ENCODE data around the gene LHFPL6.

The LHFPL6 gene

GRCh38 chr13:39557285-39557955 lies 45.6 kb downstream of the LHFPL6 start:
- DNase-seq (ENCODE audit: extremely low spot score), result no peak
- ChIA-PET CTCF (no interaction called here), POLR2A (no interaction called here)
- no peak for TF ChIP-seq LEF1 (IDR thresholded peaks at IDR 0.05; ENCODE audit: borderline replicate concordance)
- TF ChIP-seq L3MBTL2 (conservative IDR thresholded peaks at IDR 0.05), result no peak

- POLR2A ChIA-PET, result no interaction called here
- TF ChIP-seq FOXK2 (IDR thresholded peaks at IDR 0.05) (no peak), TARDBP (IDR thresholded peaks at IDR 0.05) (no peak), ELF4 (IDR thresholded peaks at IDR 0.05) (no peak), LEF1 (IDR thresholded peaks at IDR 0.05; ENCODE audit: borderline replicate concordance) (no peak), BHLHE40 (IDR thresholded peaks at IDR 0.05; ENCODE audit: borderline replicate concordance) (no peak), FOXM1 (IDR thresholded peaks at IDR 0.05; ENCODE audit: borderline replicate concordance) (no peak), ZNF384 (IDR thresholded peaks at IDR 0.05) (no peak), ARNT (IDR thresholded peaks at IDR 0.05) (no peak), L3MBTL2 (conservative IDR thresholded peaks at IDR 0.05) (no peak), NFRKB (IDR thresholded peaks at IDR 0.05) (no peak), HDGF (IDR thresholded peaks at IDR 0.05; ENCODE audit: borderline replicate concordance) (no peak), CTBP1 (IDR thresholded peaks at IDR 0.05; ENCODE audit: borderline replicate concordance) (no peak), SUZ12 (IDR thresholded peaks at IDR 0.05) (no peak), SP1 (IDR thresholded peaks at IDR 0.05) (no peak), FOXA1 (IDR thresholded peaks at IDR 0.05) (no peak)
- TF ChIP-seq, protein P1, sequence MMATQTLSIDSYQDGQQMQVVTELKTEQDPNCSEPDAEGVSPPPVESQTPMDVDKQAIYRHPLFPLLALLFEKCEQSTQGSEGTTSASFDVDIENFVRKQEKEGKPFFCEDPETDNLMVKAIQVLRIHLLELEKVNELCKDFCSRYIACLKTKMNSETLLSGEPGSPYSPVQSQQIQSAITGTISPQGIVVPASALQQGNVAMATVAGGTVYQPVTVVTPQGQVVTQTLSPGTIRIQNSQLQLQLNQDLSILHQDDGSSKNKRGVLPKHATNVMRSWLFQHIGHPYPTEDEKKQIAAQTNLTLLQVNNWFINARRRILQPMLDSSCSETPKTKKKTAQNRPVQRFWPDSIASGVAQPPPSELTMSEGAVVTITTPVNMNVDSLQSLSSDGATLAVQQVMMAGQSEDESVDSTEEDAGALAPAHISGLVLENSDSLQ (IDR thresholded peaks at IDR 0.05), result no peak
- DNase-seq (ENCODE audit: extremely low spot score), result no peak
- CTCF ChIA-PET, result no interaction called here
Measured at GRCh38 chr13:39556866-39557265, 46.1 kb downstream of the LHFPL6 start.

GRCh38 chr13:39554371-39554770 lies 48.6 kb downstream of the LHFPL6 start:
- POLR2A ChIA-PET, result no interaction called here
- TF ChIP-seq NFRKB (IDR thresholded peaks at IDR 0.05) (no peak), ARNT (IDR thresholded peaks at IDR 0.05) (no peak), CTBP1 (IDR thresholded peaks at IDR 0.05; ENCODE audit: borderline replicate concordance) (no peak), SUZ12 (IDR thresholded peaks at IDR 0.05) (no peak), SP1 (IDR thresholded peaks at IDR 0.05) (no peak), LEF1 (IDR thresholded peaks at IDR 0.05; ENCODE audit: borderline replicate concordance) (no peak), TARDBP (IDR thresholded peaks at IDR 0.05) (no peak)
- TF ChIP-seq, protein P1 (IDR thresholded peaks at IDR 0.05), result no peak
- CTCF ChIA-PET, result interaction anchor here (1.2 kb wide), 1 partner anchor 13 kb away, joined by 3 read pairs; no protein-coding TSS in a partner anchor
- DNase-seq (ENCODE audit: extremely low spot score), result no peak

DNA sequence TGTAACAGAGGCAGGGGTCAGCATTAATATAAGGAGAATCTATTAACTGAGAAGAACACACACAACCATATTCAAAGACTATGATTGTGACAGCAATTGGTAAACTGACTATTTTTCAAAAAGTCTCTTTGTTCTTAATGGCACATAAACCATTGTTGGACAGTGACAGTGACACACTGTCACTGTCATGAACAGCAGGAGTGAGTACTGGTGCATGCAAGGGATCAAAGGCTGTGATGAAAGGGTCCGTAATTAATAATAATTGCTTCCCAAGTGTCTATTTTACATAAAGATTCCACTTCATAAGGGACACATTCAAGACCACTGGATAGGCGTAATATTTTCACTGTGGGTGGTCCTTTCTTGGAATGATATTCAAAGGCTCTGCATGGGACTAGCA lies 50.7 kb downstream of the LHFPL6 start:
- CTCF ChIA-PET, result no interaction called here

GRCh38 chr13:39550931-39551330 lies 52.1 kb downstream of the LHFPL6 start:
- POLR2A ChIA-PET, result no interaction called here
- no peak for TF ChIP-seq ZNF384 (IDR thresholded peaks at IDR 0.05)
- no peak for TF ChIP-seq ELF4 (IDR thresholded peaks at IDR 0.05)
- no peak for TF ChIP-seq FOXK2 (IDR thresholded peaks at IDR 0.05)
- no peak for TF ChIP-seq CTBP1 (IDR thresholded peaks at IDR 0.05; ENCODE audit: borderline replicate concordance)
- TF ChIP-seq LEF1 (IDR thresholded peaks at IDR 0.05; ENCODE audit: borderline replicate concordance), result no peak
- no peak for TF ChIP-seq ARNT (IDR thresholded peaks at IDR 0.05)
- TF ChIP-seq TARDBP (IDR thresholded peaks at IDR 0.05), result no peak
- TF ChIP-seq SUZ12 (IDR thresholded peaks at IDR 0.05), result no peak
- TF ChIP-seq L3MBTL2 (conservative IDR thresholded peaks at IDR 0.05), result no peak
- no peak for TF ChIP-seq SP1 (IDR thresholded peaks at IDR 0.05)
- TF ChIP-seq FOXM1 (IDR thresholded peaks at IDR 0.05; ENCODE audit: borderline replicate concordance), result no peak
- no peak for TF ChIP-seq BHLHE40 (IDR thresholded peaks at IDR 0.05; ENCODE audit: borderline replicate concordance)
- no peak for TF ChIP-seq HDGF (IDR thresholded peaks at IDR 0.05; ENCODE audit: borderline replicate concordance)
- CTCF ChIA-PET, result no interaction called here
- no peak for DNase-seq (ENCODE audit: extremely low spot score)

More for the DNA sequence above, 50.7 kb downstream of the LHFPL6 start:
- POLR2A ChIA-PET, result no interaction called here
- DNase-seq (ENCODE audit: extremely low spot score), result no peak
- TF ChIP-seq CTBP1 (IDR thresholded peaks at IDR 0.05; ENCODE audit: borderline replicate concordance) (no peak), FOXK2 (IDR thresholded peaks at IDR 0.05) (no peak), ARNT (IDR thresholded peaks at IDR 0.05) (no peak), BHLHE40 (IDR thresholded peaks at IDR 0.05; ENCODE audit: borderline replicate concordance) (no peak), FOXA1 (IDR thresholded peaks at IDR 0.05) (no peak), SUZ12 (IDR thresholded peaks at IDR 0.05) (no peak), SP1 (IDR thresholded peaks at IDR 0.05) (no peak), LEF1 (IDR thresholded peaks at IDR 0.05; ENCODE audit: borderline replicate concordance) (no peak), ZNF384 (IDR thresholded peaks at IDR 0.05) (no peak), FOXM1 (IDR thresholded peaks at IDR 0.05; ENCODE audit: borderline replicate concordance) (no peak), NFRKB (IDR thresholded peaks at IDR 0.05) (no peak), HDGF (IDR thresholded peaks at IDR 0.05; ENCODE audit: borderline replicate concordance) (no peak), ELF4 (IDR thresholded peaks at IDR 0.05) (no peak), L3MBTL2 (conservative IDR thresholded peaks at IDR 0.05) (no peak)
- TF ChIP-seq, protein P1 (IDR thresholded peaks at IDR 0.05), result no peak

GRCh38 chr13:39547108-39547507 lies 55.9 kb downstream of the LHFPL6 start:
- ChIA-PET CTCF (no interaction called here), POLR2A (no interaction called here)
- TF ChIP-seq FOXA1 (IDR thresholded peaks at IDR 0.05) (no peak), L3MBTL2 (conservative IDR thresholded peaks at IDR 0.05) (no peak), TARDBP (IDR thresholded peaks at IDR 0.05) (no peak), FOXM1 (IDR thresholded peaks at IDR 0.05; ENCODE audit: borderline replicate concordance) (no peak), CTBP1 (IDR thresholded peaks at IDR 0.05; ENCODE audit: borderline replicate concordance) (no peak), HDGF (IDR thresholded peaks at IDR 0.05; ENCODE audit: borderline replicate concordance) (no peak), SUZ12 (IDR thresholded peaks at IDR 0.05) (no peak), BHLHE40 (IDR thresholded peaks at IDR 0.05; ENCODE audit: borderline replicate concordance) (no peak), NFRKB (IDR thresholded peaks at IDR 0.05) (no peak), ARNT (IDR thresholded peaks at IDR 0.05) (no peak), LEF1 (IDR thresholded peaks at IDR 0.05; ENCODE audit: borderline replicate concordance) (no peak), SP1 (IDR thresholded peaks at IDR 0.05) (no peak), FOXK2 (IDR thresholded peaks at IDR 0.05) (no peak), ELF4 (IDR thresholded peaks at IDR 0.05) (no peak), ZNF384 (IDR thresholded peaks at IDR 0.05) (no peak)
- TF ChIP-seq, protein P1 (IDR thresholded peaks at IDR 0.05), result no peak
- DNase-seq (ENCODE audit: extremely low spot score), result no peak

Measured in HEK293T (cell line).